ENCODE measurements around the gene FCRLB.

The FCRLB gene

DNA sequence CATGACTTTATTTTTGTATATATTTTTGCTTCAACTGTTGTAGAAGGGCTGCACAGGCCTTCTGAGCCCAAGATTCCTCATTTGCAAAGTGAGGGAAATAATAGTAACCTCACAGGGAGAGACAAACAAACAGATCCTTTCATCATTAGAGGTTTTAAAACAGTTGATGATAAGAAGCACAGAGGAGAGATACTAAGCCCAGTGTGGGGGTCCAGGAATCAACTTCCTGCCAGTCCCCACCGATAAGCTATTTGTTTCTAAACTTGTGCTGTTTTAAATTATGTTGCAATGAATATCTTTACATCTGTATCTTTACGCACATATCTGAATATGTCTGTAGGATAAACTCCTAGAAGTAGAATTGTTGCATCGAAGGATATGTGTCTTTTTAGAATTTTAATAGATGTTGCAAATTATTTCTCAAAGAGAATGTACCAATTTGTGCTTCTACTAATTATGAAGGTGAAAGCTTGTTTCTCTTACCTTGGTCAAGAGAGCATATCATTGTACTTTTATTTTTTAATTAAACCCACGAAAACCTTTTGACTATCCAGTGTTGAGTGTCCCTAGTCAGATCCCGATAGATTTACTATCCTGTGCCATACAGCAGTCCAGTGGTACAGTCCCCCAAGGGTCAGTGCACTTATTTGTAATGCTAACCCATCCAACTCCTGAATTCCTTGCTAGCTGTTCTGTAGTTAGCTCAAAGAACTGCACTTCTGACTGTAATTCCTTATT lies 10.8 kb downstream of the FCRLB start:
- Histone ChIP-seq H3K27ac (ENCODE audit: low read length) (no peak overlapping the region), H3K4me2 (ENCODE audit: insufficient read depth, low read length) (no peak overlapping the region)

DNA sequence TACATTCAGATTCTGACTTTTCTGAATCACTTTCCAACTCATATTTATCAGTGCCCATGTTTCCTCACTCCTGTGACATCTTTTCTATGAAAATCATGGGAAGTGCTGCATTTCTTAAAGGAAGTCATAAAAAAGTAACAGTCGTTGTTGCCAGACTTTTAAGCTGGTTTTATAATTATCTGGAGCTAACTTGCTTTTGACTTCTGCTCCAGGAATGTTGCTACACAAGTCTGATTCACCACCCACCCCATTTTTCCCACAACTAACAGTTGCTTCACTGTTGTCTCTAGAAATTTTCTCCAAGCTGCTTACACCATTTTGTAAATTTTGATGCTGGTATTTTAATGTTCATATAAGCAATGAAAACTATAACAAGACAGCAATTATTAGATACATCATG lies 12.2 kb downstream of the FCRLB start:
- H4K20me1 ChIP-seq (ENCODE audit: insufficient read depth, low read length) = no peaks in the 10 kb centered on the region
- no peaks in the 10 kb centered on the region for H3K36me3 ChIP-seq (ENCODE audit: insufficient read depth, low read length)
- H3K4me2 ChIP-seq (ENCODE audit: insufficient read depth, low read length) = no peak overlapping the region
- H3K27ac ChIP-seq (ENCODE audit: low read length) = no peak overlapping the region
- no peak overlapping the region for H3K4me3 ChIP-seq (ENCODE audit: low read depth in 1 of 2, low read length in 2 of 2)
- no peak overlapping the region for H3K9ac ChIP-seq (ENCODE audit: low read depth, low read length)
- peaks cover 4% of the 10 kb centered on the region; the same call in 1 of the 2 replicates for H3K4me1 ChIP-seq (ENCODE audit: insufficient read depth, low read length)
- H3K9me3 ChIP-seq (ENCODE audit: insufficient read depth, low read length, severe bottlenecking) = no peaks in the 10 kb centered on the region
- H3K27me3 ChIP-seq (ENCODE audit: insufficient read depth, low read length, poor library complexity) = peaks cover 58% of the 10 kb centered on the region
- H2AFZ ChIP-seq (ENCODE audit: low read depth, low read length) = no peak overlapping the region
- DNase-seq (no peak), ATAC-seq (ENCODE audit: insufficient read depth, low read depth) (no peak)
- TF ChIP-seq EZH2 (IDR thresholded peaks at IDR 0.05; ENCODE audit: borderline replicate concordance, low read depth, low read length, severe bottlenecking) = no peak
- TF ChIP-seq, protein P1, sequence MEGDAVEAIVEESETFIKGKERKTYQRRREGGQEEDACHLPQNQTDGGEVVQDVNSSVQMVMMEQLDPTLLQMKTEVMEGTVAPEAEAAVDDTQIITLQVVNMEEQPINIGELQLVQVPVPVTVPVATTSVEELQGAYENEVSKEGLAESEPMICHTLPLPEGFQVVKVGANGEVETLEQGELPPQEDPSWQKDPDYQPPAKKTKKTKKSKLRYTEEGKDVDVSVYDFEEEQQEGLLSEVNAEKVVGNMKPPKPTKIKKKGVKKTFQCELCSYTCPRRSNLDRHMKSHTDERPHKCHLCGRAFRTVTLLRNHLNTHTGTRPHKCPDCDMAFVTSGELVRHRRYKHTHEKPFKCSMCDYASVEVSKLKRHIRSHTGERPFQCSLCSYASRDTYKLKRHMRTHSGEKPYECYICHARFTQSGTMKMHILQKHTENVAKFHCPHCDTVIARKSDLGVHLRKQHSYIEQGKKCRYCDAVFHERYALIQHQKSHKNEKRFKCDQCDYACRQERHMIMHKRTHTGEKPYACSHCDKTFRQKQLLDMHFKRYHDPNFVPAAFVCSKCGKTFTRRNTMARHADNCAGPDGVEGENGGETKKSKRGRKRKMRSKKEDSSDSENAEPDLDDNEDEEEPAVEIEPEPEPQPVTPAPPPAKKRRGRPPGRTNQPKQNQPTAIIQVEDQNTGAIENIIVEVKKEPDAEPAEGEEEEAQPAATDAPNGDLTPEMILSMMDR (IDR thresholded peaks at IDR 0.05; ENCODE audit: borderline replicate concordance, extremely low read depth, low read length, poor library complexity, severe bottlenecking) = no peak
- no peaks in the 10 kb centered on the region for H3K79me2 ChIP-seq (ENCODE audit: insufficient read depth, low read length)

More for the DNA sequence above, 10.8 kb downstream of the FCRLB start:
- Histone ChIP-seq H3K27me3 (ENCODE audit: insufficient read depth, low read length, poor library complexity) (peaks cover 56% of the 10 kb centered on the region), H3K36me3 (ENCODE audit: insufficient read depth, low read length) (no peaks in the 10 kb centered on the region), H3K4me3 (ENCODE audit: low read depth in 1 of 2, low read length in 2 of 2) (no peak overlapping the region), H3K4me1 (ENCODE audit: insufficient read depth, low read length) (peaks cover 18% of the 10 kb centered on the region), H3K79me2 (ENCODE audit: insufficient read depth, low read length) (no peaks in the 10 kb centered on the region), H3K9me3 (ENCODE audit: insufficient read depth, low read length, severe bottlenecking) (no peaks in the 10 kb centered on the region), H4K20me1 (ENCODE audit: insufficient read depth, low read length) (no peaks in the 10 kb centered on the region), H2AFZ (ENCODE audit: low read depth, low read length) (no peak overlapping the region), H3K9ac (ENCODE audit: low read depth, low read length) (no peak overlapping the region)
- no peak for TF ChIP-seq EZH2 (IDR thresholded peaks at IDR 0.05; ENCODE audit: borderline replicate concordance, low read depth, low read length, severe bottlenecking)
- TF ChIP-seq, protein P1 (IDR thresholded peaks at IDR 0.05; ENCODE audit: borderline replicate concordance, extremely low read depth, low read length, poor library complexity, severe bottlenecking) = no peak
- no peak for ATAC-seq (ENCODE audit: insufficient read depth, low read depth)
- DNase-seq = no peak

DNA sequence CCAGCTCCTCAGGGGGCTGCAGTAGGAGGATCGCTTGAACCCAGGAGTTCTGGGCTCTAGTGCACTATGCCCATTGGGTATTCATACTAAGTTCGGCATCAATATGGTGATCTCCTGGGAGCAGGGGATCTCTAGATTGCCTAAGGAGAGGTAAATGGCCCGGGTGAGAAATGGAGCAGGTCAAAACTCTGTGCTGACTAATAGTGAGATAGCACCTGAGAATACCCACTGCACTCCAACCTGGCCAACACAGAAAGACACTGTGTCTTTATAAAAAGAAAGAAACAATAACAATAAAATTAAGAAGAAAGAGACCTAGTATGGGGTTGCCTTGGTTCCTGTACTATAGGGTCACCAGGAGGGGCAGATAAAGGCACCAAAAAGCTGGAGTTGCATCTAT lies 14.5 kb downstream of the FCRLB start:
- TF ChIP-seq EZH2 (IDR thresholded peaks at IDR 0.05; ENCODE audit: borderline replicate concordance, low read depth, low read length, severe bottlenecking) = no peak
- TF ChIP-seq, protein P1 (IDR thresholded peaks at IDR 0.05; ENCODE audit: borderline replicate concordance, extremely low read depth, low read length, poor library complexity, severe bottlenecking) = no peak
- Histone ChIP-seq H3K79me2 (ENCODE audit: insufficient read depth, low read length) (no peaks in the 10 kb centered on the region), H3K4me2 (ENCODE audit: insufficient read depth, low read length) (no peak overlapping the region), H3K4me1 (ENCODE audit: insufficient read depth, low read length) (peaks cover 7% of the 10 kb centered on the region; the same call in 1 of the 2 replicates), H3K9ac (ENCODE audit: low read depth, low read length) (no peak overlapping the region), H3K27ac (ENCODE audit: low read length) (no peak overlapping the region), H3K27me3 (ENCODE audit: insufficient read depth, low read length, poor library complexity) (peaks cover 49% of the 10 kb centered on the region), H3K9me3 (ENCODE audit: insufficient read depth, low read length, severe bottlenecking) (no peaks in the 10 kb centered on the region), H3K4me3 (ENCODE audit: low read depth in 1 of 2, low read length in 2 of 2) (no peak overlapping the region), H3K36me3 (ENCODE audit: insufficient read depth, low read length) (no peaks in the 10 kb centered on the region), H4K20me1 (ENCODE audit: insufficient read depth, low read length) (no peaks in the 10 kb centered on the region), H2AFZ (ENCODE audit: low read depth, low read length) (no peak overlapping the region)
- DNase-seq = no peak
- ATAC-seq (ENCODE audit: insufficient read depth, low read depth) = no peak
